ENCODE data around the gene NGRN.

The NGRN gene

GRCh38 chr15:90265271-90266060 is at the start of gene NGRN:
Gene NGRN, plus strand, starts transcription at chr15:90265672. Its CDS starts 41 bp downstream, at chr15:90265713.
- peak; percentile 93 for DNase-seq (ENCODE audit: low spot score)

GRCh38 chr15:90217671-90218394 is 47.6 kb upstream of the NGRN start:
- no peak for DNase-seq (ENCODE audit: low spot score)

GRCh38 chr15:90219421-90220141 is 45.9 kb upstream of the NGRN start:
- peak; percentile 87 for DNase-seq (ENCODE audit: low spot score)

GRCh38 chr15:90221246-90221900 is 44.1 kb upstream of the NGRN start:
- peak; percentile 97 for DNase-seq (ENCODE audit: low spot score)

GRCh38 chr15:90222547-90222946 is 42.9 kb upstream of the NGRN start:
- DNase-seq (ENCODE audit: low spot score): no peak

- no peak for DNase-seq (ENCODE audit: low spot score)
These were observed 41.9 kb upstream of the NGRN start for GRCh38 chr15:90223441-90224165.

GRCh38 chr15:90225047-90225446 is 40.4 kb upstream of the NGRN start:
- DNase-seq (ENCODE audit: low spot score): no peak

- DNase-seq (ENCODE audit: low spot score): no peak
These were observed 39.8 kb upstream of the NGRN start for GRCh38 chr15:90225504-90226234.

- DNase-seq (ENCODE audit: low spot score): no peak
These were observed 38.1 kb upstream of the NGRN start for GRCh38 chr15:90227336-90227735.

GRCh38 chr15:90227816-90228772 is 37.4 kb upstream of the NGRN start:
- DNase-seq (ENCODE audit: low spot score): no peak

GRCh38 chr15:90228960-90229359 is 36.5 kb upstream of the NGRN start:
- DNase-seq (ENCODE audit: low spot score): no peak

- no peak for DNase-seq (ENCODE audit: low spot score)
These were observed 35.4 kb upstream of the NGRN start for GRCh38 chr15:90230071-90230494.

- DNase-seq (ENCODE audit: low spot score): no peak
These were observed 34.9 kb upstream of the NGRN start for GRCh38 chr15:90230610-90231009.

GRCh38 chr15:90231028-90232017 is 34.1 kb upstream of the NGRN start:
- DNase-seq (ENCODE audit: low spot score): no peak

GRCh38 chr15:90232196-90232595 is 33.3 kb upstream of the NGRN start:
- no peak for DNase-seq (ENCODE audit: low spot score)

- no peak for DNase-seq (ENCODE audit: low spot score)
These were observed 32.5 kb upstream of the NGRN start for GRCh38 chr15:90232941-90233386.

GRCh38 chr15:90233387-90234095 is 31.9 kb upstream of the NGRN start, which contains the start of gene CIB1:
Gene CIB1, minus strand, starts transcription at chr15:90233941. Its CDS starts 56 bp downstream, at chr15:90233885.
- DNase-seq (ENCODE audit: low spot score): peak; percentile 94

Measured in HuH-7 (cell line).